Measurements from ENCODE around the gene TSC1. TPM values are rescaled to one million over a fixed set of nuclear protein-coding genes. Genes with fewer than 3 reads are reported as not detected.

The TSC1 gene
- total and polyA plus RNA-seq, 7 donors, result 4.2 to 55.9 (median 35.3) TPM

DNA sequence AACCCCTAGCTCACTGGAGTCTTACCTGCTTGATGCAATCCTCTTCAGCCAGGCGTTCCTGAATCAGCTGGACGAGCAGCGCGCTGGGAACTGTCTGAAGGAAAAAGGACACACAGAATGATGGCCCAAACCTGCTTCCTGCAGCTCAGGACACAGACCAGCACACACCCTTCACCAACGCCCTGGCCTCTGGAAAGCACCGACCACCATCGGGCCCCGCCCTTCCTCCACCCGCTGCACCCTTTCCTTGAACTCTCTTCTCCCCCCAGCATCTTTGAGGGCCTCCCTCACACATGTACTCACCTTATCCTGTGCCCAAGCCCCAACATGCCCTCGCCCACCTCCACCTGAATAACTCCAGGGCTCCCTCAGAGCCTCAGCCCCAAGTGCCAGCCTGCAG lies 89.6 kb downstream of the TSC1 start:
- intact Hi-C loops (cut with DNase I), result no loop called here
- DNase-seq, result no peak
- Histone ChIP-seq H3K27ac (no peak overlapping the region), H3K4me1 (peaks cover 0 to 35% (median 16%) of the 10 kb centered on the region in 4 donors), H3K27me3 (no peaks in the 10 kb centered on the region), H3K36me3 (no peaks in the 10 kb centered on the region), H3K4me3 (no peak overlapping the region), H3K9me3 (no peaks in the 10 kb centered on the region)
- TF ChIP-seq EP300 (IDR thresholded peaks at IDR 0.05), result no peak
- TF ChIP-seq POLR2AphosphoS5 (IDR thresholded peaks at IDR 0.05), result no peak
- TF ChIP-seq, protein P1, sequence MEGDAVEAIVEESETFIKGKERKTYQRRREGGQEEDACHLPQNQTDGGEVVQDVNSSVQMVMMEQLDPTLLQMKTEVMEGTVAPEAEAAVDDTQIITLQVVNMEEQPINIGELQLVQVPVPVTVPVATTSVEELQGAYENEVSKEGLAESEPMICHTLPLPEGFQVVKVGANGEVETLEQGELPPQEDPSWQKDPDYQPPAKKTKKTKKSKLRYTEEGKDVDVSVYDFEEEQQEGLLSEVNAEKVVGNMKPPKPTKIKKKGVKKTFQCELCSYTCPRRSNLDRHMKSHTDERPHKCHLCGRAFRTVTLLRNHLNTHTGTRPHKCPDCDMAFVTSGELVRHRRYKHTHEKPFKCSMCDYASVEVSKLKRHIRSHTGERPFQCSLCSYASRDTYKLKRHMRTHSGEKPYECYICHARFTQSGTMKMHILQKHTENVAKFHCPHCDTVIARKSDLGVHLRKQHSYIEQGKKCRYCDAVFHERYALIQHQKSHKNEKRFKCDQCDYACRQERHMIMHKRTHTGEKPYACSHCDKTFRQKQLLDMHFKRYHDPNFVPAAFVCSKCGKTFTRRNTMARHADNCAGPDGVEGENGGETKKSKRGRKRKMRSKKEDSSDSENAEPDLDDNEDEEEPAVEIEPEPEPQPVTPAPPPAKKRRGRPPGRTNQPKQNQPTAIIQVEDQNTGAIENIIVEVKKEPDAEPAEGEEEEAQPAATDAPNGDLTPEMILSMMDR (IDR thresholded peaks at IDR 0.05), result no peak
- TF ChIP-seq POLR2A (IDR thresholded peaks at IDR 0.05), result no peak
- 41 to 64% methylated on average over 10 of the region's 10 CpGs for WGBS, 2 donors

DNA sequence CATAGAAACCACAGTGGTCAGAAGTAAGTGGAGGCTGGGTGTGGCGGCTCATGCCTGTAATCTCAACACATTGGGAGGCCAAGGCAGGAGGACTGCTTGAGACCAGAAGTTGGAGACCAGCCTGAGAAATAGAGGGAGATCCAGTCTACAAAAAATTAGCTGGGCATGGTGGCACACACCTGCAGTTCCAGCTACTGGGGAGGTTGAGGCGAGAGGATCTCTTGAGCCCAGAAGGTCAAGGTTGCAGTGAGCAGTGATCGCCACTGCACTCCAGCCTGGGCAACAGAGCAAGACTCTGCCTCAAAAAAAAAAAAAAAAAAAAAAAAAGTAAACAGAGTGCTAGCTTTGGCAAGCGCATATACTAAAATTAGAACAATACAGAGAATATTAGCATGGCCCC lies 90.9 kb downstream of the TSC1 start:
- Histone ChIP-seq H3K36me3 (no peaks in the 10 kb centered on the region), H3K27ac (no peak overlapping the region), H3K27me3 (no peaks in the 10 kb centered on the region), H3K9me3 (no peaks in the 10 kb centered on the region), H3K4me3 (no peak overlapping the region), H3K4me1 (peaks cover 0 to 37% (median 22%) of the 10 kb centered on the region in 4 donors)
- WGBS, 2 donors, result 94 to 97% methylated on average over 4 of the region's 4 CpGs
- intact Hi-C loops (cut with DNase I), result no loop called here
- DNase-seq, result no peak
- TF ChIP-seq, protein P1 (IDR thresholded peaks at IDR 0.05), result no peak
- TF ChIP-seq POLR2AphosphoS5 (IDR thresholded peaks at IDR 0.05) (no peak), EP300 (IDR thresholded peaks at IDR 0.05) (no peak), POLR2A (IDR thresholded peaks at IDR 0.05) (no peak)

DNA sequence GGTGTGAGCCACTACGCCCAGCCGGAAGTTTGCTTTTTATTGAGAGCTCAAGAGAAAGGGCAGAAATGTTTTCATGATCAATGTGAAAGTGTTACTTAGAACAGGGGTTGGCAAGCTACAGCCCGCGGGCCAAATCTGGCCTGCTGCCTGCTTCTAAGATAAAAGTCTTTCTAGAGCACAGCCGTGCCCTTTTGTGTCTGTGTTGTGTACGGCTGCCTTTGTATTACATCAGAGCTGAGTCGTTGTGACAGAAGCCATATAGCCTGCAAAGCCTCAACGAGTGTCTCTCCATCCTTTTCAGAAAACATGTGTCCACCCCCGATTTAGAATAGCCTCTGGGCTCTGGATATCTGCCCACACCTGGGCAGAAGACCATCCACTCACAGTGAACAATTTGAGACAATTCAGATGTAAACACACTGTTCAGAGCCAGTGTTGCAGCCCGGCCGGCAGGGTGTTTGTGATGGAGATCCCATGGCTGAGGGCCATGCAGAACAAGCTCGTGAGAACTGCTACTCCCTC lies 95.2 kb downstream of the TSC1 start:
- WGBS, 2 donors, result 35 to 63% methylated on average over 12 of the region's 12 CpGs
- Histone ChIP-seq H3K36me3 (no peaks in the 10 kb centered on the region), H3K4me3 (peak overlapping the region in 2 of 4 donors; percentile 22 to 30), H3K27me3 (no peaks in the 10 kb centered on the region), H3K4me1 (peaks cover 0 to 18% (median 5%) of the 10 kb centered on the region in 4 donors), H3K9me3 (no peaks in the 10 kb centered on the region), H3K27ac (peak overlapping the region in 3 of 4 donors; percentile 68 to 81 (median 77))
- intact Hi-C loops (cut with DNase I), result loop anchor here (1.0 kb wide), 1 partner anchor 29 kb away; the partner anchor contains the start of genes AK8 and SPACA9
- DNase-seq, result peak; percentile 93
- TF ChIP-seq, protein P1 (IDR thresholded peaks at IDR 0.05), result peak in 2 of 4 experiments; percentile 9 to 15
- TF ChIP-seq EP300 (IDR thresholded peaks at IDR 0.05), result peak; percentile 61 to 97 (median 68)
- TF ChIP-seq POLR2A (IDR thresholded peaks at IDR 0.05), result no peak
- peak; percentile 91 to 97 (median 92) for TF ChIP-seq POLR2AphosphoS5 (IDR thresholded peaks at IDR 0.05)

DNA sequence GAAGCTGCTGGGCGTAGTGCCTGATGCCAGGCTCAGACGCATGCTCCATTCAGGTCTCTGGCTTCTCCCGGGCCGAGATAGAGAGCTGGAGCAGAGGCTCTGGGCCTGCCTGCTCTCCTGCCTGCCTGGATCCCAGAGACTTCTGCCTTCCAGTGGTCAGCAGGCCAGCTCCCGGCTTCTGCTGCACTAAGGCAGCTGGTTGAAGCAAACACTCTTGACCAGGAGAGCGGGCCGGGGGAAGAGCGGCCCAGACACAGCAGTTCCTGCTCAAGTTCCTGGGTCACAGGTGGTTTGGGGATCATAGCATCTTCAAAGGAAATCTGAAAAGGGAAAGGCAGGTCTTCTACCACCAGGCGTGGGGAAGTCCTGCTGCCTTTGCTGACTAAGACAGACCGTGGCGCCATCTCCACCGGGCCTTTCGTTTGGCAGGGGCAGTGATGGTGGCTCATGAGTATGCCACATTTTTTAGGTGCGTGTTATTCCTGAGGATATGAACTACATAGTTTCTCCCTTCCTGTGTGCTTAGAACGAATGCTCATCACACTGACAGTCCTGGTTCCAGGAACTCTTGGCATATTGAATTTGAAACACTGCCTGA lies 97.4 kb downstream of the TSC1 start:
- Histone ChIP-seq H3K36me3 (no peaks in the 10 kb centered on the region), H3K9me3 (no peaks in the 10 kb centered on the region), H3K27me3 (no peaks in the 10 kb centered on the region), H3K27ac (no peak overlapping the region), H3K4me1 (peaks cover 0 to 18% (median 5%) of the 10 kb centered on the region in 4 donors), H3K4me3 (no peak overlapping the region)
- 92 to 93% methylated on average over 15 of the region's 15 CpGs for WGBS, 2 donors
- intact Hi-C loops (cut with DNase I), result no loop called here
- no peak for DNase-seq
- TF ChIP-seq, protein P1 (IDR thresholded peaks at IDR 0.05), result no peak
